Vein endothelial cell (primary cell): Measurements from ENCODE around the gene STARD3. TPM values are rescaled to one million over a fixed set of nuclear protein-coding genes. Genes with fewer than 3 reads are reported as not detected.

ENCODE experiments used
- total RNA-seq: library from RNA; depleted of rRNA; stranded (reverse); fragments of >200 nt; gene quantifications from 2 replicates; pipeline ENCODE4 v1.2.3, GENCODE V29; 2012

STARD3 gene
- total RNA-seq, result 31.7 and 45.7 TPM in 2 replicates

DNA sequence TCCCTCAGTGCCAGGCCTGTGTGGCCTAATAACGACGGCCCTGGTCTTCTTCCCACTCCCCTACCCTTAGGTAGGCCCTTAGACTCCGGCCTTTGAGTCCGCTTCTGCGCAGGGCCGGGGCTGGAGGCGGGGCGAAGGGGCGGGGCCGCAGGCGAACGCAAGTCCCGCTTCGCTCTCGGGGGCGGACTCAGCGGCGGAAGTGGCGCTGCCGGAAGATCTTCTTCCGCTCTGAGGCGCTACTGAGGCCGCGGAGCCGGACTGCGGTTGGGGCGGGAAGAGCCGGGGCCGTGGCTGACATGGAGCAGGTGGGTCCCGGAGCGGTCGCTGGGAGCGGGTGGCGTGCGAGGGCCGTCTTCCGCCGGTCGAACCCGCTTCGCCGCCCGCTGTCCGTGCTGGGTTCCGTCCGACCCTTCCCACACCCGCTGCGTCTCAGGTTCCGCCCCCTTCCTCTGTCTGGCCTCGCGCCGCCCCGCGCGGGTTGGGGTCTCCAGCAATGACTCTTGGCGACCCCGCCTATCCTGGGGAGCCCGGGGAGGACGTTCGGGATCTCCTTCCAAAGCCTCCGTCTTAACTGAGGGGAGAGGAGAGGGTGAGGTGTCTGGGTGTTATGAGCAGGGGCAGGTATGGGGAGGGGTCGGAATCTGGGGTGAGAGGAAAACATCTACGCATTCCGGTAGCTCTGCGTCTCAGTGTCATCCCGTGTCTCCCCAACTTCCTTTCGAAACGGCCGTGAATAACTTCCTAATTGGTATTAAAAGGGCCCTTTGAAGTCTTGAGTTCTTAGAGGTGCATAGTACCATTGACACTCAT, at the start of gene STARD3:
Gene STARD3 (plus strand): TSS at position 218 of the 810 bp plus-strand sequence. CDS start 16,388 bp downstream, outside the sequence.

DNA sequence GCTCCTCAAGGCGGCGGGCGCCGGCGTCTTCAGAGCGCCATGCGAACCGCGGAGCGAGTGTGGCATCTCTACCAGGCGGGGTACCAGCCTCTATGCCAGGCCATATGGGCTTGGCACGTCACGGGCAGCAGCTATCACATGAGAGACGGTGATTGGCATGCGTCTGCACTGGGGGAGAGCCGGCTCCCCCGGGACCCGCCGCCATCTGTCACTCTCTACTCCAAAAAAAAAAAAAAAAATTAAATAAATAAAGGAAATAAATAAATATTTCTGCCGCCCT, 29.2 kb upstream of the STARD3 start, which contains the start of gene NEUROD2:
Gene NEUROD2 (minus strand): TSS at position 70 of the 280 bp plus-strand sequence. CDS start 1,321 bp downstream, outside the sequence.

GRCh38 chr17:39626171-39627046, 10.5 kb upstream of the STARD3 start, which contains the start of gene PPP1R1B:
PPP1R1B (plus strand) TSS chr17:39626952; CDS start chr17:39627393, 441 bp downstream.

DNA sequence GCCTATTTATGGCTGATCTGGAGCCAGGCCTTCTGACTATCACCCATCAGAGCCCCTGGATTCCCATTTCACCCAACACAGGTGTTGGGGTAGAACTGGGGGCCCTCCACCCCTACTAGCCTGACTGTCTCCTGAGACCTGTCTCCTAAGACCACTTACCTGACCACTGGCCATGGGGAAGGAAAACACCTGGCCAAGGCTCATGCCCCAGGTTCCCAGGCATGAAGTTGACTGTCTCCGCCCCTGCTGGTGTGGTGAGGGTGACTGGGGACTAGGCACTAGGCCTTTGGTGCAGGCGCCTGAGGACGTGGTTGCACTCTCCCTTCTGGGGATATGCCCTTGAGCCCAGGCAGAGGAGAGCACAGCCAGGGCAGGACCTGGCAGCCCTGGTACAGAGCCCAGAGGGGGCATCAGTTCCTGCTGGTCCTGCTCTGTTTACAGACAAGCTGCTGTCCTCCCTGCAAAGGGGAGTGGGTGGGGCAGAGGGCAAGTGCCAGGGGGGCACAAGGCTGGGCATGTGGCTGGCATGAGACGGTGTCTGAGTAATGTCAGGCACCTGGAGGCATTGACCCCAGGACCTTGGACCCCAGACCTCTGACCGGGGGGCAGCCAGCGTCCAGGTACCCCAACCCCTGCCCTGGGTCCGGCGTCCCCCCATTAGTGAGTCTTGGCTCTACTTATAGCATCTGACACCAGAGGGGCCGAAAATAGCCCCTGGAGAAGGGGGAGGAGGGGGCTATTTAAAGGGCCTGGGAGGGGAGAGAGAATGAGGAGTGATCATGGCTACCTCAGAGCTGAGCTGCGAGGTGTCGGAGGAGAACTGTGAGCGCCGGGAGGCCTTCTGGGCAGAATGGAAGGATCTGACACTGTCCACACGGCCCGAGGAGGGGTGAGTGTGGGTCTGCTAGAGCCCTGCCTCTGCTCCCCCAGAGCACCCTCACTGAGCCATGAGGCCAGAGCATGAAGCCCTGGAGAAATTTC, 27.9 kb downstream of the STARD3 start, which contains the start of gene TCAP:
Gene TCAP (plus strand): TSS at position 769 of the 981 bp plus-strand sequence. CDS start 11 bp downstream, at position 780.

DNA sequence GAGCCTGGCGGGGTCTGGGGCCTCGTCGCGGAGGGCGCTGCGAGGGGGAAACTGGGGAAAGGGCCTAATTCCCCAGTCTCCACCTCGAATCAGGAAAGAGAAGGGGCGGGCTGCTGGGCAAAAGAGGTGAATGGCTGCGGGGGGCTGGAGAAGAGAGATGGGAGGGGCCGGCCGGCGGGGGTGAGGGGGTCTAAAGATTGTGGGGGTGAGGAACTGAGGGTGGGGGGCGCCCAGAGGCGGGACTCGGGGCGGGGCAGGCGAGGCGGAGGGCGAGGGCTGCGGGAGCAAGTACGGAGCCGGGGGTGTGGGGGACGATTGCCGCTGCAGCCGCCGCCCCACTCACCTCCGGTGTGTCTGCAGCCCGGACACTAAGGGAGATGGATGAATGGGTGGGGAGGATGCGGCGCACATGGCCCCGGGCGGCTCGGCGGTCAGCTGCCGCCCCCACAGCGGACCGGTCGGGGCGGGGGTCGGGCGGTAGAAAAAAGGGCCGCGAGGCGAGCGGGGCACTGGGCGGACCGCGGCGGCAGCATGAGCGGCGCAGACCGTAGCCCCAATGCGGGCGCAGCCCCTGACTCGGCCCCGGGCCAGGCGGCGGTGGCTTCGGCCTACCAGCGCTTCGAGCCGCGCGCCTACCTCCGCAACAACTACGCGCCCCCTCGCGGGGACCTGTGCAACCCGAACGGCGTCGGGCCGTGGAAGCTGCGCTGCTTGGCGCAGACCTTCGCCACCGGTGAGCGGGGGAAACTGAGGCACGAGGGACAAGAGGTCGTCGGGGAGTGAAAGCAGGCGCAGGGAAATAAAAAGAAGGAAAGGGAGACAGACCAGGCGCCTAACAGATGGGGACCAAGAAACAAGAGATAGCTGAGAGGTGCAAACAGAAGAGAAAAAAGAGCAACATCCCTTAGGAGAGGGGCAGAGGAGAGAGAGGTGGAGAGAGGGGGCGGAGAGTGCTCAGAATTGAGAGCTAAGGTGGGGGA, 31.3 kb downstream of the STARD3 start, which contains the start of gene PNMT:
Gene PNMT (plus strand): TSS at position 509 of the 980 bp plus-strand sequence. CDS start 23 bp downstream, at position 532.

DNA sequence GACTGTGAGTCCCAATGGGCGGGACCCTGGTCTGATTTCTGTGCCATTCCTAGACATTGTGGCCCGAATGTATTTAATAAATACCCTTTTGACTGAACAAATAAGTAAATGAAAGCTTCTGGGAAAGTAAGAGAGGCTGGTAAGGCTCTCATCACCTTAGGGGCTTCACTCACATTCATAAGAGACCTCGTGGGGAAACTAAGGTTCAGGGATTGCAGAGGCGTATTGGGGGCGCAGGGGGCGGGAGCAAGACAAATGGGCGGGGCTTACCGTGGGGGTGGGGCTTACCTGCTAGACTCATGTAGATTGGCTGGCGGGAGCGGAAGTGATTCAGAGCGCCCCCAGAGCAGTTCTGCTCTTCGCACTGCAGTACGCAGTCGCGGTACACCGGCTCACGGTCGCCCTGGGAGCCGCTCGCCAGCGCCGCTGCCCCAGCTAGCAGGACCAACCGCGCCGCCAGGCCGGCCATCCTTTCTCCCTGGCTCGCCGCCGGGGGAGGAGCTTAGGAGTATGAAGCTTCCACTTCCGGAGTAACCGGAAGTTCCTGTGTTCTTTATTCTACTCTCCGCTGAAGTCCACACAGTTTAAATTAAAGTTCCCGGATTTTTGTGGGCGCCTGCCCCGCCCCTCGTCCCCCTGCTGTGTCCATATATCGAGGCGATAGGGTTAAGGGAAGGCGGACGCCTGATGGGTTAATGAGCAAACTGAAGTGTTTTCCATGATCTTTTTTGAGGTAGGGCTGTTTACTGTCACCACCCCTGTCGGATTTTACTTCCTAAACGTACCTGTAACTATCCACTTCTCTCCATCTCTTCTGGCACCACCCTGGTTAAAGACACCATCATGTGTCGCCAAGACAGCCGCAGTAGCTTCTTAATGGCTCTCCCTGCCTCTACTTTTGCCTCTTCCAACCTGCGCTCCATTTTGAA, 50.9 kb downstream of the STARD3 start, which contains the start of gene PGAP3:
Gene PGAP3 (minus strand): TSS at position 512 of the 929 bp plus-strand sequence. CDS start 43 bp downstream, at position 469.

DNA sequence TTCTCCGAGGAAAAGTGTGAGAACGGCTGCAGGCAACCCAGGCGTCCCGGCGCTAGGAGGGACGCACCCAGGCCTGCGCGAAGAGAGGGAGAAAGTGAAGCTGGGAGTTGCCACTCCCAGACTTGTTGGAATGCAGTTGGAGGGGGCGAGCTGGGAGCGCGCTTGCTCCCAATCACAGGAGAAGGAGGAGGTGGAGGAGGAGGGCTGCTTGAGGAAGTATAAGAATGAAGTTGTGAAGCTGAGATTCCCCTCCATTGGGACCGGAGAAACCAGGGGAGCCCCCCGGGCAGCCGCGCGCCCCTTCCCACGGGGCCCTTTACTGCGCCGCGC, 62.8 kb downstream of the STARD3 start, which contains the start of gene ERBB2:
Gene ERBB2 (plus strand): TSS at position 247 of the 330 bp plus-strand sequence. CDS start 175 bp downstream, outside the sequence.

Other genes starting within 250 kb of the STARD3 start
- gene FBXL20, start 235.5 kb upstream of the STARD3 start, total RNA-seq, result 16.0 and 19.8 TPM in 2 replicates
- 32.3 and 37.6 TPM in 2 replicates for gene MED1, start 185.9 kb upstream of the STARD3 start, total RNA-seq
- 49.3 and 51.2 TPM in 2 replicates for gene CDK12, start 175.7 kb upstream of the STARD3 start, total RNA-seq
- not detected in 2 replicates for gene NEUROD2, start 29.2 kb upstream of the STARD3 start, total RNA-seq
- not detected in 2 replicates for gene PPP1R1B, start 10.2 kb upstream of the STARD3 start, total RNA-seq
- 0.65 and 0.67 TPM in 2 replicates for gene TCAP, start 28.2 kb downstream of the STARD3 start, total RNA-seq
- gene PNMT, start 31.3 kb downstream of the STARD3 start, total RNA-seq, result not detected in 2 replicates
- 3.6 and 4.9 TPM in 2 replicates for gene PGAP3, start 50.9 kb downstream of the STARD3 start, total RNA-seq
- gene ERBB2, start 62.9 kb downstream of the STARD3 start, total RNA-seq, result 2.8 and 5.6 TPM in 2 replicates
- 19.9 and 20.3 TPM in 2 replicates for gene MIEN1, start 93.4 kb downstream of the STARD3 start, total RNA-seq
- gene GRB7, start 100.8 kb downstream of the STARD3 start, total RNA-seq, result not detected in 2 replicates
- not detected in 2 replicates for gene IKZF3, start 227.2 kb downstream of the STARD3 start, total RNA-seq
- not detected in 2 replicates for gene ZPBP2, start 231.1 kb downstream of the STARD3 start, total RNA-seq